ENCODE results near the gene RPS29.
"Not testable (repeated sequence)": the region's sequence is repeated elsewhere in the genome, so short reads cannot be mapped to it uniquely, and the experiment has no call there.

Gene RPS29

DNA sequence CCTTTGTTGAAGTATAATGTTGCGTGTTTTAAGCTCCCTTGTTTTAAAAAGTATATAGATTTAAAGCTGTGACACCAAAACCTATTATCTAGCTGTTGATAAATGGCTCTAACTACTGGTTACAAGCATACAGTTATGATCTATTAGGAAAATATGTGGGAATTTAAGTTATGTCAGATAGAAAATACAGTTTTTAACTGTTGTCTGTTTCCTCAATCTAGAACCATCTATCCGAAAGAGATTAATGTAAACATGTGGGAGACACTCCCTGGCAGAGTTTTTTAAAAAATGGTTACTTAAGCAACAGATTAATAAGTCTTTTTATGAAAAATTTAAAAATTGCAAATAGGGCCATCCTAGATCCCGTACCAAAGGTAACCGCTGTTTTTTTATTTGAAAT is 26.1 kb upstream of the RPS29 start:
- Histone ChIP-seq H3K36me3 (ENCODE audit: insufficient read depth, low read length) (peaks cover 45% of the 10 kb centered on the region), H3K9ac (ENCODE audit: insufficient read length) (peak overlapping the region; percentile 37)

DNA sequence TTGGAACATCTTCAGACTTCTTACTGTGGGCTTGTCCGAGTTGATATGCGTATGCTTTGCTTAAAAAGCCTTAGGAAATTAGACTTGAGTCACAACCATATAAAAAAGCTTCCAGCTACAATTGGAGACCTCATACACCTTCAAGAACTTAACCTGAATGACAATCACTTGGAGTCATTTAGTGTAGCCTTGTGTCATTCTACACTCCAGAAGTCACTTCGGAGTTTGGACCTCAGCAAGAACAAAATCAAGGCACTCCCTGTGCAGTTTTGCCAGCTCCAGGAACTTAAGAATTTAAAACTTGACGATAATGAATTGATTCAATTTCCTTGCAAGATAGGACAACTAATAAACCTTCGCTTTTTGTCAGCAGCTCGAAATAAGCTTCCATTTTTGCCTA is 21.4 kb upstream of the RPS29 start:
- Histone ChIP-seq H3K27ac (no peak overlapping the region), H3K9ac (ENCODE audit: insufficient read length) (no peak overlapping the region), H3K36me3 (ENCODE audit: insufficient read depth, low read length) (peaks cover 49% of the 10 kb centered on the region), H3K9me3 (ENCODE audit: low read depth, low read length) (no peaks in the 10 kb centered on the region), H3K4me3 (no peak overlapping the region)
- no peak for TF ChIP-seq POLR2AphosphoS5 (IDR thresholded peaks at IDR 0.05; ENCODE audit: borderline replicate concordance, low read depth, low read length)
- DNase-seq (ENCODE audit: low read depth, low spot score), result no peak

More for the DNA sequence above, 26.1 kb upstream of the RPS29 start:
- TF ChIP-seq FOXP2 (optimal IDR thresholded peaks at IDR 0.05; ENCODE audit: control extremely low read depth, extremely low read length, insufficient read depth) (no peak), EZH2 (IDR thresholded peaks at IDR 0.05) (no peak), POLR2AphosphoS5 (IDR thresholded peaks at IDR 0.05; ENCODE audit: borderline replicate concordance, low read depth, low read length) (no peak)
- no peaks in the 10 kb centered on the region for H3K9me3 ChIP-seq (ENCODE audit: low read depth, low read length)
- H3K27ac ChIP-seq, result peak overlapping the region; percentile 39
- no peak overlapping the region for H3K4me3 ChIP-seq
- no peak for DNase-seq (ENCODE audit: low read depth, low spot score)

DNA sequence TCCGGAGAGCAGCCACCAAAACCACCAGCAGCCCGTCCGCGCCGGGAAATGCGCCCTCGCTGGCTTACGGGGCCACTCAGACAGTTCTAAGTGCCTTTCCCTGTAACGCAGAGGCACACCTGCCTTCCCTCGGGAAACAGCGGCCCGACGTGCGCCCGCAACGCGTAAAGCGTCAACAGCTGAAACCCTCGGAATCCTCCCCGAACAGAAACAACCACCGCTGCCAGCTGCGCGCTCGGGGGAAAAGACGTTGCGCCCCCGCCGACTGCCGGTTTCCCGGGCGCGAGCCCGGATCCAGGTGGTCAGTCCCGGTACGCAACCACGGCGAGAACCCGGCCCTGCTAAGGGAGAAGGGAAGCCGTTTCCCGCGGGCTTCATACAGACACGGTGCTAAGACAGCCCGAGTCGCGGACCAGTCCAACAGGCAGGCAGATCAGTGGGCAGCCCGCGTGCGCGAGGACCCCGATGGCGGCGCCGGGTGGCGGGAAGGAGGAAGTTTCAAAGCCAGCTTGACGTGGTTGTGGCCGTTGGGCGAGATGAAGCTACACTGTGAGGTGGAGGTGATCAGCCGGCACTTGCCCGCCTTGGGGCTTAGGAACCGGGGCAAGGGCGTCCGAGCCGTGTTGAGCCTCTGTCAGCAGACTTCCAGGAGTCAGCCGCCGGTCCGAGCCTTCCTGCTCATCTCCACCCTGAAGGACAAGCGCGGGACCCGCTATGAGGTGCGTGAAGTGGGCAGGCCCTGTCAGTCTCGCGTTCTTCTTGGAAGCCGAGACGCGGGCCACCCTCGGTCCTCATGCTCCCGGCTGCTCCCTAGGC is 12.5 kb upstream of the RPS29 start, which contains the start of gene LRR1:
Gene LRR1 (plus strand): TSS at position 456 of the 816 bp plus-strand sequence. CDS start 81 bp downstream, at position 537.
- H3K27ac ChIP-seq, result peak within 1 kb of the TSS; percentile 94
- peak within 1 kb of the TSS; percentile 94 for H3K9ac ChIP-seq (ENCODE audit: insufficient read length)
- H3K9me3 ChIP-seq (ENCODE audit: low read depth, low read length), result no peaks in the 10 kb centered on the region
- TF ChIP-seq EZH2 (IDR thresholded peaks at IDR 0.05) (no peak), POLR2AphosphoS5 (IDR thresholded peaks at IDR 0.05; ENCODE audit: borderline replicate concordance, low read depth, low read length) (peak; percentile 89), FOXP2 (optimal IDR thresholded peaks at IDR 0.05; ENCODE audit: control extremely low read depth, extremely low read length, insufficient read depth) (peak; percentile 31)
- H3K36me3 ChIP-seq (ENCODE audit: insufficient read depth, low read length), result peaks cover 12% of the 10 kb centered on the region
- DNase-seq (ENCODE audit: low read depth, low spot score), result no peak
- H3K4me3 ChIP-seq, result peak within 1 kb of the TSS; percentile 100

DNA sequence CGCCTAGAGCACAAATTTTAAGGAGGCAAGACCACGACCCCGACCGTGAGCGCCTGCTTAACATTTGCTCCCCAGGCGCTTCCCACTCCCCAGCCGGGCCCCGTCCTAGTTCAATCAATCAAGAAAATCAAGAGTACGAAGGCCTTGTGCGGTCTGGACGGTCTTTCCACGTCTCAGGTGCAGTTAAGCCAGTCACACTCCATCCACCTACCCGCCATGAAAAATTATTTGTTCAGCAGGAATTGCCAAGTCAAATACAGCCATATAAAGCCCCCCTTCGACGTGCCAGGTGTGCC is 12.0 kb upstream of the RPS29 start:
- Histone ChIP-seq H3K9ac (ENCODE audit: insufficient read length) (peak overlapping the region; percentile 94), H3K4me3 (peak overlapping the region; percentile 100), H3K36me3 (ENCODE audit: insufficient read depth, low read length) (peaks cover 10% of the 10 kb centered on the region), H3K9me3 (ENCODE audit: low read depth, low read length) (no peaks in the 10 kb centered on the region), H3K27ac (peak overlapping the region; percentile 94)
- no peak for DNase-seq (ENCODE audit: low read depth, low spot score)
- TF ChIP-seq FOXP2 (optimal IDR thresholded peaks at IDR 0.05; ENCODE audit: control extremely low read depth, extremely low read length, insufficient read depth), result no peak
- no peak for TF ChIP-seq EZH2 (IDR thresholded peaks at IDR 0.05)
- TF ChIP-seq POLR2AphosphoS5 (IDR thresholded peaks at IDR 0.05; ENCODE audit: borderline replicate concordance, low read depth, low read length), result no peak

DNA sequence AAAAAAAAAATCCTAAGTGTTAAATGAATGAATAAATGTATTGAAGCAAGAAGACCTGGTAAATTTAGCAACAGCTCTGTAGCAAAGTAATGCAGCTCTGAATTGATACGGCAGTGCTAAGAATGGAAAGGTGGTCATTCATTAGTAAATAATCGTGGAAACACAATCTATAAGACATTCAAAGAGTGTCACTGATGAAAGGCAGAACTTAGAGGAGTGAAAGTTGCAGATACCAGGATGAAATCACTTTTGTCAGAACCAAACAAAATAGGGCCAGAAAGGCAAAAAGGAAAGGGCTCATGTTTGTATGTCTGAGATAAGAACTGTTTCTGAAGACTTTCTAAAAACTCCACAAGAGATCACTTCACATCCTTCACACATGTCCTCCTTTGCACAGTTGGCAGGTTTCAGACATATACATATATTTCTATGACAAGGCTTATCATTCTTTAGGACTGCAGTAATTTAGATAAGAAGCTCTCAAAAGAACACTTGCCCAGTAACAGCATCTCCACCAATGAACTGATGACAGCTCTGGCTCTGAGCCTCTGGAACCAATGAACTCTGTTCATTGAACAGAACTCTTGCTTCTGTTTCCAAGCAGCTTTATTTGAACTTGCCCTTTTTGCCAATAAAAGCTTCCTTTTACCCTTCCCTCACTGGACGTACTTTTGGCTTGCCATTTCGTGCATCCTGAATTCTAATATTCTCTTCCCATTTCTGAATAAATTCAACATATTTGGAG is 8.3 kb upstream of the RPS29 start:
- TF ChIP-seq POLR2AphosphoS5 (IDR thresholded peaks at IDR 0.05; ENCODE audit: borderline replicate concordance, low read depth, low read length) (no peak), FOXP2 (optimal IDR thresholded peaks at IDR 0.05; ENCODE audit: control extremely low read depth, extremely low read length, insufficient read depth) (no peak), EZH2 (IDR thresholded peaks at IDR 0.05) (no peak)
- no peak for DNase-seq (ENCODE audit: low read depth, low spot score)
- Histone ChIP-seq H3K9me3 (ENCODE audit: low read depth, low read length) (no peaks in the 10 kb centered on the region), H3K36me3 (ENCODE audit: insufficient read depth, low read length) (no peaks in the 10 kb centered on the region), H3K9ac (ENCODE audit: insufficient read length) (no peak overlapping the region), H3K27ac (no peak overlapping the region), H3K4me3 (no peak overlapping the region)

DNA sequence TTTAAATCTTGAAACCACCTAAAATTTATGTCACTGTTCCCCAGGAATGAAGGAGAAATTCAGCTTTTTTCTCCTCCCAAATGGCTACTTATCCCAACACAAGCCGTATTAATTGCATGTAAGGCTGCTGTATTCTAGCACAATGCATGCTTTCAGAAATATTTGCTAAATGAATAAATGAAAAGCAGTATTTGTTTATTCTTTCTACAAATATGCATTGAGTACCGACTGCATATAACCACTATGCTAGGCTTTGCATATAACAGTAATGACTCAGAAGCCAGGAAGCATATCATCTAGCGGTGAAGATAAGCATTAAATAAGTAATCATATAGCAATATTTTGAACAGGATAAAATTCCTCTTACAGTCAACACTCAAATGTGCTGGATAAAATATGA is 6.8 kb upstream of the RPS29 start:
- no peaks in the 10 kb centered on the region for H3K36me3 ChIP-seq (ENCODE audit: insufficient read depth, low read length)
- no peaks in the 10 kb centered on the region for H3K9me3 ChIP-seq (ENCODE audit: low read depth, low read length)
- no peak overlapping the region for H3K4me3 ChIP-seq
- no peak for DNase-seq (ENCODE audit: low read depth, low spot score)
- H3K27ac ChIP-seq, result no peak overlapping the region
- no peak overlapping the region for H3K9ac ChIP-seq (ENCODE audit: insufficient read length)
- no peak for TF ChIP-seq FOXP2 (optimal IDR thresholded peaks at IDR 0.05; ENCODE audit: control extremely low read depth, extremely low read length, insufficient read depth)
- TF ChIP-seq EZH2 (IDR thresholded peaks at IDR 0.05), result no peak
- TF ChIP-seq POLR2AphosphoS5 (IDR thresholded peaks at IDR 0.05; ENCODE audit: borderline replicate concordance, low read depth, low read length), result no peak

DNA sequence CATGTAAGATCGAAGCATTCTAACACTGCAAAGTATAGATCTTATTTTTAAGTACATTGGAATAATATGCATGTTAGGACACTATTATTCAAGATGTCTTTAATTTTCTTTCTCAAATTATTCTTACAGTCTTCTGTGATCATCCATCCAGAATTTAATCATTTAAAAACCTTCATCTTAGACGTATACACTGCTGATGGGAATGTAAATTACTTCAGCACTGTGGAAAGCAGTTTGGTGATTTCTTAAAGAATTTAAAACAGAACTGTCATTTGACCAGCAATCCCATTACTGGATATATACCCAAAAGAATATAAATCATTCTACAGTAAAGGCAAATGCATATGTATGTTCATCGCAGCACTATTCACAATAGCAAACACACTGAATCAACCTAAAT is 3.2 kb upstream of the RPS29 start:
- no peak for TF ChIP-seq FOXP2 (optimal IDR thresholded peaks at IDR 0.05; ENCODE audit: control extremely low read depth, extremely low read length, insufficient read depth)
- TF ChIP-seq EZH2 (IDR thresholded peaks at IDR 0.05), result no peak
- TF ChIP-seq POLR2AphosphoS5 (IDR thresholded peaks at IDR 0.05; ENCODE audit: borderline replicate concordance, low read depth, low read length), result no peak
- DNase-seq (ENCODE audit: low read depth, low spot score), result no peak
- no peak overlapping the region for H3K9ac ChIP-seq (ENCODE audit: insufficient read length)

DNA sequence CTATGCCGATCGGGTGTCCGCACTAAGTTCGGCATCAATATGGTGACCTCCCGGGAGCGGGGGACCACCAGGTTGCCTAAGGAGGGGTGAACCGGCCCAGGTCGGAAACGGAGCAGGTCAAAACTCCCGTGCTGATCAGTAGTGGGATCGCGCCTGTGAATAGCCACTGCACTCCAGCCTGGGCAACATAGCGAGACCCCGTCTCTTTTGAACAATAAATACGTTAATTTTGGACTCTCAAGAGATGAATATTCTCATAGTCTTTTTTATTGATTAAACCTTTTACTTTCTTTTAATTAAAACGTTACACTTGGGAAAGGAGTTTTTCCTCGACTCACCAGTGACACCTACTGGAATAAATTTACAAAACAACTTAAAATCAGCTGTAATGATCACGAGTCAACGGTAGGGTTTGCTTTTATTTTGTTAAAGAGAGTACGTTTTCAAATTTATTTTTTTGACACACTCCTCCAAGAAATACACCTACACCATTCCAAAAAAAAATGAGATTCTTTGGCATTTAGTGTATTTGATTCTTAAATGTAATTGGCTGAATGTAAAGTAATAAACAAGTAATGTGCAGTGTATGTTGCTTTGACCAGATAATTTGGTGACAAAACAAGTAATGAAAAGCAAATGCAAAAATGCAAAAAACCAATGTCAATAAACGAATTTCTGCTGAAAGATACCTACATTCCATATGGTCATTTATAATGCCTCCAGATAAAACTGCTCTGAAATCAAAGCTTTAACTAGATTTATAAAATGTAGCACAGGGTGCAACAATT is 687 bp upstream of the RPS29 start:
- H3K4me3 ChIP-seq, result peak overlapping the region; percentile 98
- DNase-seq (ENCODE audit: low read depth, low spot score), result peak; percentile 90
- no peak for TF ChIP-seq POLR2AphosphoS5 (IDR thresholded peaks at IDR 0.05; ENCODE audit: borderline replicate concordance, low read depth, low read length)
- TF ChIP-seq FOXP2 (optimal IDR thresholded peaks at IDR 0.05; ENCODE audit: control extremely low read depth, extremely low read length, insufficient read depth), result no peak
- no peak for TF ChIP-seq EZH2 (IDR thresholded peaks at IDR 0.05)
- H3K27ac ChIP-seq, result peak overlapping the region; percentile 91
- peak overlapping the region; percentile 72 for H3K9ac ChIP-seq (ENCODE audit: insufficient read length)
- H3K36me3 ChIP-seq (ENCODE audit: insufficient read depth, low read length), result peaks cover 39% of the 10 kb centered on the region
- no peaks in the 10 kb centered on the region for H3K9me3 ChIP-seq (ENCODE audit: low read depth, low read length)

More for the DNA sequence above, 3.2 kb upstream of the RPS29 start:
- Histone ChIP-seq H3K9me3 (ENCODE audit: low read depth, low read length) (no peaks in the 10 kb centered on the region), H3K27ac (no peak overlapping the region), H3K36me3 (ENCODE audit: insufficient read depth, low read length) (peaks cover 14% of the 10 kb centered on the region), H3K4me3 (no peak overlapping the region)

DNA sequence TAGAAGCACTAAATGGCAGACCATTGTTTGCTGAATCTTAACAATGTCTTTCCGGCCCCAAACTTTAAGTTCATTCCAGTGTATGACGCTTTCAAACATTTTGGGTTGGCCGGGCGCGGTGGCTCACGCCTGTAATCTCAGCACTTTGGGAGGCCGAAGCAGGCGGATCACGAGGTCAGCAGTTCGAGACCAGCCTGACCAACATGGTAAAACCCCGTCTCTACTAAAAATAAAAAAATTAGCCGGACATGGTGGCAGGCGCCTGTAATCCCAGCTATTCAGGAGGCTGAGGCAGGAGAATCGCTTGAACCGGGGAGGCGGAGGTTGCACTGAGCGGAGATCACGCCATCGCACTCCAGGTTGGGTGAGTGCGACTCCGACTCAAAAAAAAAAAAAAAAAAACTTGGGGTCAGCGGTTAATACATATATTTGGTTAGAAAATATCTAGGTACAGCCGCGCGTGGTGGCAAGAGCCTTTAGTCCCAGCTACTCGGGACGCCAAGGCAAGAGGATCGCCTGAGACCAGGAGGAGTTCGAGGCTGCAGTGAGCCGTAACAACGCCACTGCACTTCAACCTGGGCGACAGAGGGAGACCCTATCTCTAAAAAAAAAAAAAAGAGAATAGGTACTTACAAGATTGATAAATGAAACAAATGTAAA is 1.1 kb downstream of the RPS29 start:
- H3K9ac ChIP-seq (ENCODE audit: insufficient read length), result peak overlapping the region; percentile 99
- H3K36me3 ChIP-seq (ENCODE audit: insufficient read depth, low read length), result peaks cover 45% of the 10 kb centered on the region
- not testable (repeated sequence) for DNase-seq (ENCODE audit: low read depth, low spot score); H3K9me3 ChIP-seq (ENCODE audit: low read depth, low read length)
- peak overlapping the region; percentile 87 for H3K27ac ChIP-seq
- H3K4me3 ChIP-seq, result peak overlapping the region; percentile 98

Measured in SK-N-MC (cell line).